K562 (cell line): ENCODE measurements around the gene TMEM184A. TPM values are rescaled to one million over a fixed set of nuclear protein-coding genes. Genes with fewer than 3 reads are reported as not detected.
A peak's percentile ranks its signal among the peaks of the same experiment; 100 is the strongest.

Source experiments
- ATAC-seq: fragments of 200-7000 bp; cut with Tn5 transposase; 3 replicates; pipeline ENCODE4 v1.9.1; 2020; ENCODE audit warnings: moderate library complexity
- BruUV-seq: library from RNA; stranded (reverse); fragments of 400-500 nt; replicated peaks from 2 replicates; lab custom pipeline; 2021; lab: Mats Ljungman, UMichigan
- CTCF ChIA-PET: fragments of 300-600 bp; formaldehyde crosslinking; extraction: SDS; loops from one replicate; lab custom pipeline; 2021; ENCODE audit warnings: low intra/inter-chr PET ratio; lab: Yijun Ruan, JAX
- POLR2A ChIA-PET: fragments of 300-600, 350-650 bp; sonication (Branson Sonifier 250); formaldehyde crosslinking; extraction: SDS; loops from one replicate; lab custom pipeline; 2021; ENCODE audit warnings: antibody characterized with exemption, inconsistent platforms; lab: Yijun Ruan, JAX
- DNase-seq, 4 experiments: peaks; one replicate each; pipeline versions ENCODE4 v3.0.0 to v3.0.0-alpha.2; 2011 to 2018; ENCODE audit warnings: low spot score in 3 of 4, mixed read lengths in 3 of 4; ENCODE audit errors: extremely low read depth in 1 of 4
- FAIRE-seq: peaks from 2 replicates; lab custom pipeline; 2011; peaks lifted over from hg19 to GRCh38; lab: Jason Lieb, UNC
- H2AFZ ChIP-seq: 2 replicates; pipeline ENCODE4 v1.6.0; 2011; ENCODE audit warnings: low read depth, low read length, control low read depth, inconsistent platforms
- H3K27ac ChIP-seq: fragments of 200-600 bp; 3 replicates; pipeline ENCODE4 v1.8.0; 2011; ENCODE audit warnings: low read depth, mild to moderate bottlenecking, control low read depth, inconsistent platforms, low read length, moderate library complexity, mixed read lengths; ENCODE audit errors: extremely low read depth
- H3K27me3 ChIP-seq, 2 experiments: fragments of 300-600 bp in 1 of 2; 2 replicates in 1 of 2; 3 replicates in 1 of 2; pipeline versions ENCODE4 v1.6.0 to v1.8.0; 2011; ENCODE audit warnings: inconsistent platforms in 2 of 2, low read length in 2 of 2, mild to moderate bottlenecking in 1 of 2, mixed read lengths in 1 of 2, moderate library complexity in 1 of 2; ENCODE audit not compliant: control insufficient read depth in 2 of 2, insufficient read depth in 2 of 2
- H3K36me3 ChIP-seq: fragments of 300-600 bp; 3 replicates; pipeline ENCODE4 v1.8.0; 2011; ENCODE audit warnings: mild to moderate bottlenecking, low read length, inconsistent platforms; ENCODE audit not compliant: control insufficient read depth, insufficient read depth
- H3K4me1 ChIP-seq, 2 experiments: fragments of 200-600 bp in 1 of 2; replicated peaks in 1 of 2; 2 replicates in 1 of 2; 3 replicates in 1 of 2; pipeline versions ENCODE4 v1.5.1 to v1.8.0; 2011; ENCODE audit warnings: inconsistent platforms in 2 of 2, low read length in 2 of 2, mild to moderate bottlenecking in 1 of 2, mixed read lengths in 1 of 2, moderate library complexity in 1 of 2; ENCODE audit not compliant: control insufficient read depth in 2 of 2, insufficient read depth in 2 of 2
- H3K4me2 ChIP-seq: 2 replicates; pipeline ENCODE4 v1.6.1; 2011; ENCODE audit warnings: low read length, control low read depth, inconsistent platforms, mixed read lengths; ENCODE audit not compliant: insufficient read depth
- H3K4me3 ChIP-seq: fragments of 200-600 bp; sonication (generic), shearing (Covaris generic); 2 replicates; pipeline ENCODE4 v1.5.1; 2016; ENCODE audit warnings: control low read depth, inconsistent platforms
- H3K79me2 ChIP-seq: fragments of 200-600 bp; 3 replicates; pipeline ENCODE4 v1.8.0; 2011; ENCODE audit warnings: low read length, inconsistent platforms; ENCODE audit not compliant: control insufficient read depth, insufficient read depth
- H3K9ac ChIP-seq, 2 experiments: 2 replicates each; pipeline versions ENCODE4 v1.6.0 to v1.6.1; 2011; ENCODE audit warnings: low read depth in 2 of 2, low read length in 2 of 2, control low read depth in 1 of 2, inconsistent platforms in 1 of 2, mild to moderate bottlenecking in 1 of 2, mixed read lengths in 1 of 2; ENCODE audit not compliant: insufficient read depth in 1 of 2
- H3K9me1 ChIP-seq: one replicate; pipeline ENCODE4 v1.6.0; 2011; ENCODE audit warnings: inconsistent platforms, mild to moderate bottlenecking, low read length, moderate library complexity; ENCODE audit not compliant: control insufficient read depth, insufficient read depth
- H3K9me3 ChIP-seq: replicated peaks from 2 replicates; pipeline ENCODE4 v1.5.1; 2011; ENCODE audit warnings: low read depth, low read length, inconsistent platforms; ENCODE audit not compliant: control insufficient read depth, insufficient read depth
- H4K20me1 ChIP-seq: replicated peaks from 2 replicates; pipeline ENCODE4 v1.6.1; 2011; ENCODE audit warnings: low read length, inconsistent platforms, mixed read lengths; ENCODE audit not compliant: control insufficient read depth, insufficient read depth
- CTBP1 ChIP-seq: fragments of 450-650 bp; IDR thresholded peaks from 2 replicates; pipeline ENCODE4 v1.6.1; 2016; ENCODE audit warnings: borderline replicate concordance
- DIDO1 ChIP-seq: fragments of 450-650 bp; IDR thresholded peaks from 2 replicates; pipeline ENCODE4 v1.6.1; 2016; ENCODE audit warnings: low read depth, missing biosample characterization, missing genetic modification characterization
- FOXA3 ChIP-seq, 2 experiments: fragments of 450-650 bp in 1 of 2; sonication (generic) in 1 of 2; formaldehyde crosslinking; IDR thresholded peaks in 1 of 2; conservative IDR thresholded peaks in 1 of 2; 2 replicates each; pipeline versions ENCODE4 v1.4.0 to v1.8.0; 2020 to 2022; ENCODE audit warnings: mild to moderate bottlenecking in 2 of 2, missing genetic modification reagents in 1 of 2
- ILF3 ChIP-seq: fragments of 450-650 bp; IDR thresholded peaks from 2 replicates; pipeline ENCODE4 v1.6.1; 2018; ENCODE audit warnings: antibody characterized with exemption, mild to moderate bottlenecking, moderate library complexity, borderline replicate concordance
- ILK ChIP-seq: fragments of 450-650 bp; IDR thresholded peaks from 2 replicates; pipeline ENCODE4 v1.6.1; 2016; ENCODE audit warnings: missing genetic modification characterization, low read depth, mild to moderate bottlenecking, missing compliant biosample characterization, moderate library complexity, borderline replicate concordance
- MCM3 ChIP-seq: fragments of 450-650 bp; IDR thresholded peaks from 2 replicates; pipeline ENCODE4 v1.6.1; 2016
- OTX1 ChIP-seq: fragments of 450-650 bp; formaldehyde crosslinking; IDR thresholded peaks from 2 replicates; pipeline ENCODE4 v1.4.0; 2022; ENCODE audit warnings: mild to moderate bottlenecking
- PRMT5 ChIP-seq: sonication (generic); formaldehyde crosslinking; IDR thresholded peaks from 2 replicates; pipeline ENCODE4 v1.5.0; 2020; ENCODE audit warnings: missing genetic modification reagents
- RBFOX2 ChIP-seq: fragments of 200-400 bp; formaldehyde crosslinking; IDR thresholded peaks from 2 replicates; pipeline ENCODE4 v1.6.1; 2017; ENCODE audit warnings: low read depth, mild to moderate bottlenecking, low read length, moderate library complexity
- RCOR1 ChIP-seq, 2 experiments: IDR thresholded peaks; 2 replicates each; pipeline ENCODE4 v1.6.1; 2012; ENCODE audit warnings: low read depth in 2 of 2, low read length in 2 of 2, borderline replicate concordance in 1 of 2, improper control_type of control experiment in 1 of 2
- SUPT5H ChIP-seq: fragments of 450-650 bp; IDR thresholded peaks from 2 replicates; pipeline ENCODE4 v1.6.1; 2016
- TEAD1 ChIP-seq, 2 experiments: fragments of 450-650 bp in 1 of 2; sonication (generic) in 1 of 2; formaldehyde crosslinking; IDR thresholded peaks; 2 replicates each; pipeline versions ENCODE4 v1.4.0 to v1.8.0; 2020 to 2022; ENCODE audit warnings: mild to moderate bottlenecking in 2 of 2, missing genetic modification reagents in 1 of 2
- ZNF253 ChIP-seq: fragments of 250-450 bp; sonication (Bioruptor Pico); conservative IDR thresholded peaks from 2 replicates; pipeline ENCODE4 v1.6.1; 2021; ENCODE audit warnings: mild to moderate bottlenecking
- ZNF263 ChIP-seq: sonication (generic); formaldehyde crosslinking; IDR thresholded peaks from 2 replicates; pipeline ENCODE4 v1.8.0; 2022; ENCODE audit warnings: mild to moderate bottlenecking, missing genetic modification reagents, borderline replicate concordance
- WGBS: fragments of 100-300 bp; shearing (Covaris generic); methylation state at CpG from one replicate; pipeline ENCODE4 v1.1.6; 2016; ENCODE audit warnings: low coverage, mixed read lengths; ENCODE audit not compliant: insufficient coverage; ENCODE audit errors: missing lambda C conversion rate; 5-methylcytosine and 5-hydroxymethylcytosine counted together
- in situ Hi-C: fragments of 300-500 bp; cut with MboI; formaldehyde crosslinking; loops from 4 replicates; pipeline ENCODE4 v1.15.0; 2018; ENCODE audit warnings: inconsistent platforms, mixed read lengths
- intact Hi-C: fragments of 100-400 bp; cut with micrococcal nuclease; formaldehyde crosslinking; loops from 2 replicates; pipeline ENCODE4 v1.14.2; 2022
- polyA plus RNA-seq, 8 experiments: library from polyadenylated mRNA; depleted of rRNA in 4 of 8; stranded (reverse) in 5 of 8; unstranded in 3 of 8; fragments of >200 nt; fragmentation: Nextera tagmentation in 2 of 8; fragmentation: Illumina TruSeq in 1 of 8; extraction: Ambion mirVana in 2 of 8; extraction: Trizol in 1 of 8; gene quantifications; 2 replicates each; pipeline versions ENCODE4 v1.2.1 to v1.2.3, GENCODE V29; 2011 to 2014; ENCODE audit warnings: inconsistent platforms in 1 of 8, missing spikeins in 1 of 8
- total RNA-seq, 7 experiments: library from RNA; depleted of rRNA in 6 of 7; stranded (reverse); fragments of >200 nt in 6 of 7; fragmentation: Illumina TruSeq in 2 of 7; extraction: Trizol in 2 of 7; gene quantifications; 2 replicates each; pipeline versions ENCODE4 v1.2.1 to v1.2.3, GENCODE V29; 2011 to 2021; ENCODE audit warnings: low replicate concordance in 1 of 7
- TF ChIP-seq, protein P1 (sequence below): fragments of 450-650 bp; formaldehyde crosslinking; IDR thresholded peaks from 2 replicates; pipeline ENCODE4 v1.4.0; 2020; ENCODE audit warnings: mild to moderate bottlenecking, mixed read lengths

TMEM184A gene
- total and polyA plus RNA-seq, 9 of the 15 experiments (the other 6 are each of a cell fraction or from before 2014, with no cell fraction given) = 0.10 to 0.18 (median 0.11) TPM; not detected in 6

GRCh38 chr7:1535701-1536454 is 20.1 kb downstream of the TMEM184A start:
- Histone ChIP-seq H3K27ac (no peak overlapping the region; the same call in 2 of the 3 replicates), H3K4me3 (no peak overlapping the region), H3K4me2 (no peak overlapping the region), H3K9me1 (peaks cover 14% of the 10 kb centered on the region), H3K9ac (0 out of 4 replicates have a peak overlapping the region, but pooled peaks of 1 of the 2 experiments have one; percentile 4), H3K9me3 (no peaks in the 10 kb centered on the region), H3K4me1 (peaks cover 45 to 88% of the 10 kb centered on the region in 2 experiments), H3K36me3 (peaks cover 39% of the 10 kb centered on the region; the same call in 2 of the 3 replicates), H3K79me2 (peaks cover 73% of the 10 kb centered on the region), H3K27me3 (no peaks in the 10 kb centered on the region), H4K20me1 (peaks cover 53% of the 10 kb centered on the region), H2AFZ (no peak overlapping the region)
- ChIA-PET POLR2A (no interaction called here), CTCF (no interaction called here)
- WGBS = 89% methylated on average over 23 of the region's 42 CpGs
- in situ Hi-C loops (no loop called here), intact Hi-C loops (no loop called here)
- ATAC-seq (no peak), DNase-seq (no peak), FAIRE-seq (no peak)
- TF ChIP-seq RCOR1 (IDR thresholded peaks at IDR 0.05; ENCODE audit: borderline replicate concordance in 1 of 2, low read depth in 2 of 2, low read length in 2 of 2) = no peak
- peak; percentile 9; the same call in 1 of the 2 replicates for TF ChIP-seq RBFOX2
- TF ChIP-seq FOXA3 (CRISPR knock-in tag; conservative IDR thresholded peaks at IDR 0.05 in 1 of 2, IDR thresholded peaks at IDR 0.05 in 1 of 2) = no peak
- no TSS peak for BruUV-seq

DNA sequence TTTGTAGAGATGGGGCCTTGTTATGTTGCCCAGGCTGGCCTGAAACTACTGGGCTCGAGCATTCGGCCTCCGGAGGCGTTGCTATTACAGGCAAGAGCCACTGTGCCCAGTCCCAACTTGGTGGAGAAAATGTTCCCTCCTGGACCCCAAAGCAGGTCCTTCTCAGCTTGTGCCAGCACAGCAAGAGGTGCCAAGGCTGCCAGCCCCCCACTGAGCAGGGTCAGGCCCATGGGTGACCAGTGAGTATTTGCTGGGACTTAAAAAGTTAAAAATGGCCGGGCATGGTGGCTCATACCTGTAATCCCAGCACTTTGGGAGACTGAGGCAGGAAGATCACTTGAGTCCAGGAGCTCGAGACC is 20.9 kb downstream of the TMEM184A start:
- FAIRE-seq (no peak), DNase-seq (no peak), ATAC-seq (no peak)
- in situ Hi-C loops = no loop called here
- Histone ChIP-seq H3K4me1 (peaks cover 45 to 91% of the 10 kb centered on the region in 2 experiments), H4K20me1 (peaks cover 53% of the 10 kb centered on the region), H3K79me2 (peaks cover 73% of the 10 kb centered on the region), H3K9me1 (peaks cover 14% of the 10 kb centered on the region), H3K36me3 (peaks cover 33% of the 10 kb centered on the region; the same call in 2 of the 3 replicates), H3K9me3 (no peaks in the 10 kb centered on the region), H3K9ac (0 out of 4 replicates have a peak overlapping the region, but pooled peaks of 1 of the 2 experiments have one; percentile 9), H3K4me2 (no peak overlapping the region), H3K27ac (no peak overlapping the region), H2AFZ (no peak overlapping the region), H3K4me3 (no peak overlapping the region), H3K27me3 (no peaks in the 10 kb centered on the region)
- no TSS peak for BruUV-seq
- ChIA-PET POLR2A (interaction anchor here (1.2 kb wide), 1 partner anchor 8 kb away, joined by 3 read pairs; no protein-coding TSS in a partner anchor), CTCF (no interaction called here)
- WGBS = 91% methylated on average over 6 of the region's 6 CpGs
- intact Hi-C loops = no loop called here
- TF ChIP-seq ILK (tag) = no peak
- TF ChIP-seq ILF3 = no peak
- no peak for TF ChIP-seq ZNF263
- no peak for TF ChIP-seq ZNF253
- no peak for TF ChIP-seq MCM3
- TF ChIP-seq, protein P1, sequence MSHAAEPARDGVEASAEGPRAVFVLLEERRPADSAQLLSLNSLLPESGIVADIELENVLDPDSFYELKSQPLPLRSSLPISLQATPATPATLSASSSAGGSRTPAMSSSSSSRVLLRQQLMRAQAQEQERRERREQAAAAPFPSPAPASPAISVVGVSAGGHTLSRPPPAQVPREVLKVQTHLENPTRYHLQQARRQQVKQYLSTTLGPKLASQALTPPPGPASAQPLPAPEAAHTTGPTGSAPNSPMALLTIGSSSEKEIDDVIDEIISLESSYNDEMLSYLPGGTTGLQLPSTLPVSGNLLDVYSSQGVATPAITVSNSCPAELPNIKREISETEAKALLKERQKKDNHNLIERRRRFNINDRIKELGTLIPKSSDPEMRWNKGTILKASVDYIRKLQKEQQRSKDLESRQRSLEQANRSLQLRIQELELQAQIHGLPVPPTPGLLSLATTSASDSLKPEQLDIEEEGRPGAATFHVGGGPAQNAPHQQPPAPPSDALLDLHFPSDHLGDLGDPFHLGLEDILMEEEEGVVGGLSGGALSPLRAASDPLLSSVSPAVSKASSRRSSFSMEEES (CRISPR knock-in tag) = no peak
- no peak for TF ChIP-seq DIDO1 (tag)
- TF ChIP-seq CTBP1 = no peak
- TF ChIP-seq OTX1 (CRISPR knock-in tag) = no peak
- TF ChIP-seq TEAD1 (CRISPR knock-in tag; IDR thresholded peaks at IDR 0.05) = no peak
- no peak for TF ChIP-seq SUPT5H
- TF ChIP-seq PRMT5 (CRISPR knock-in tag) = no peak
